HG02678 (cell line): ENCODE results near the gene TNK1.

Source experiments
- ATAC-seq: cut with Tn5 transposase; IDR thresholded peaks from one replicate; pipeline ENCODE4 v1.9.1; 2021; ENCODE audit warnings: mild to moderate bottlenecking, moderate library complexity; ENCODE audit not compliant: unreplicated experiment

TNK1 gene

GRCh38 chr17:7408863-7409262, 28.0 kb downstream of the TNK1 start:
- no peak for ATAC-seq

- ATAC-seq, result no peak
Measured at GRCh38 chr17:7409716-7410115, 28.8 kb downstream of the TNK1 start.

GRCh38 chr17:7410634-7411426, 29.9 kb downstream of the TNK1 start:
- ATAC-seq, result no peak

- ATAC-seq, result no peak
Measured at GRCh38 chr17:7411427-7411750, 30.5 kb downstream of the TNK1 start.

- ATAC-seq, result no peak
Measured at GRCh38 chr17:7413346-7413985, 32.6 kb downstream of the TNK1 start.

- ATAC-seq, result no peak
Measured at GRCh38 chr17:7414837-7415236, 33.9 kb downstream of the TNK1 start.

GRCh38 chr17:7415784-7416183, 34.9 kb downstream of the TNK1 start:
- ATAC-seq, result no peak

- ATAC-seq, result no peak
Measured at GRCh38 chr17:7416323-7416722, 35.4 kb downstream of the TNK1 start.

- ATAC-seq, result no peak
Measured at GRCh38 chr17:7417056-7417655, 36.3 kb downstream of the TNK1 start.

- no peak for ATAC-seq
Measured at GRCh38 chr17:7418472-7419152, 37.7 kb downstream of the TNK1 start.

GRCh38 chr17:7419819-7420610, 39.1 kb downstream of the TNK1 start, which contains the start of gene SPEM1:
Gene SPEM1 (plus strand): TSS chr17:7420324. CDS start chr17:7420385, 61 bp downstream.
- ATAC-seq, result no peak

- no peak for ATAC-seq
Measured at GRCh38 chr17:7421186-7421585, 40.3 kb downstream of the TNK1 start.

GRCh38 chr17:7423679-7424078, 42.8 kb downstream of the TNK1 start:
- no peak for ATAC-seq

GRCh38 chr17:7425316-7425715, 44.4 kb downstream of the TNK1 start, which contains the start of gene SPEM2:
Gene SPEM2 (plus strand): TSS chr17:7425616. CDS start chr17:7425689, 73 bp downstream.
- no peak for ATAC-seq

GRCh38 chr17:7425756-7426155, 44.9 kb downstream of the TNK1 start:
- no peak for ATAC-seq

GRCh38 chr17:7426203-7426863, 45.4 kb downstream of the TNK1 start:
- ATAC-seq, result no peak

- no peak for ATAC-seq
Measured at GRCh38 chr17:7426896-7427489, 46.1 kb downstream of the TNK1 start.

GRCh38 chr17:7427549-7427948, 46.7 kb downstream of the TNK1 start:
- ATAC-seq, result no peak

GRCh38 chr17:7428557-7428956, 47.7 kb downstream of the TNK1 start, which contains the start of gene SPEM3:
Gene SPEM3 (plus strand): TSS chr17:7428857. CDS start chr17:7428903, 46 bp downstream.
- no peak for ATAC-seq

- no peak for ATAC-seq
Measured at GRCh38 chr17:7429722-7430121, 48.8 kb downstream of the TNK1 start.
